Smooth muscle cell (in vitro differentiated cells): Measurements from ENCODE around the gene HSPB3. TPM values are rescaled to one million over a fixed set of nuclear protein-coding genes. Genes with fewer than 3 reads are reported as not detected.
"Not testable (repeated sequence)": the region's sequence is repeated elsewhere in the genome, so short reads cannot be mapped to it uniquely, and the experiment has no call there.

Experiments used
- DNase-seq: peaks from one replicate; lab custom pipeline; 2025; ENCODE audit not compliant: unreplicated experiment; lab: John Stamatoyannopoulos, UW
- H2AFZ ChIP-seq: fragments of 200-600 bp; sonication (generic); 2 replicates; pipeline ENCODE4 v1.6.0; 2016; ENCODE audit warnings: antibody characterized with exemption, low read depth, mild to moderate bottlenecking
- H3F3A ChIP-seq: fragments of 200-600 bp; sonication (generic); 2 replicates; pipeline ENCODE4 v1.6.0; 2017; ENCODE audit warnings: antibody characterized with exemption, low read depth
- H3K27ac ChIP-seq: fragments of 200-600 bp; sonication (generic); 2 replicates; pipeline ENCODE4 v1.5.1; 2016; ENCODE audit warnings: low read depth, mild to moderate bottlenecking
- H3K27me3 ChIP-seq: fragments of 200-600 bp; sonication (generic); 2 replicates; pipeline ENCODE4 v1.6.1; 2016; ENCODE audit warnings: low read depth, mild to moderate bottlenecking
- H3K36me3 ChIP-seq: fragments of 200-600 bp; sonication (generic); 2 replicates; pipeline ENCODE4 v1.5.1; 2016; ENCODE audit warnings: low read depth
- H3K4me1 ChIP-seq: fragments of 200-600 bp; sonication (generic); 2 replicates; pipeline ENCODE4 v1.5.1; 2016; ENCODE audit warnings: low read depth
- H3K4me2 ChIP-seq: fragments of 200-600 bp; sonication (generic); 2 replicates; pipeline ENCODE4 v1.6.0; 2016; ENCODE audit warnings: mild to moderate bottlenecking
- H3K4me3 ChIP-seq: fragments of 200-600 bp; sonication (generic); 2 replicates; pipeline ENCODE4 v1.5.1; 2016; ENCODE audit warnings: mild to moderate bottlenecking
- H3K79me2 ChIP-seq: fragments of 200-600 bp; sonication (generic); 2 replicates; pipeline ENCODE4 v1.6.0; 2016; ENCODE audit warnings: low read depth, mild to moderate bottlenecking
- H3K9ac ChIP-seq: fragments of 200-600 bp; sonication (generic); 2 replicates; pipeline ENCODE4 v1.6.0; 2016; ENCODE audit warnings: low read depth
- H3K9me3 ChIP-seq: fragments of 200-600 bp; sonication (generic); replicated peaks from 2 replicates; pipeline ENCODE4 v1.5.1; 2016; ENCODE audit warnings: low read depth
- H4K20me1 ChIP-seq: fragments of 200-600 bp; sonication (generic); 2 replicates; pipeline ENCODE4 v1.6.0; 2016; ENCODE audit warnings: low read depth
- CTCF ChIP-seq: fragments of 200-600 bp; sonication (generic); IDR thresholded peaks from 2 replicates; pipeline ENCODE4 v1.5.1; 2017; ENCODE audit warnings: borderline replicate concordance, mild to moderate bottlenecking, antibody characterized with exemption; ENCODE audit not compliant: insufficient read depth, poor library complexity, severe bottlenecking
- WGBS: methylation state at CpG from one replicate; pipeline ENCODE4 v1.1.7; 2016; ENCODE audit warnings: low lambda C conversion rate; 5-methylcytosine and 5-hydroxymethylcytosine counted together
- polyA plus RNA-seq: library from polyadenylated mRNA; unstranded; fragments of >200 nt; fragmentation: Nextera tagmentation; extraction: Ambion mirVana; gene quantifications from 2 replicates; pipeline ENCODE4 v1.2.1, GENCODE V29; 2016
- total RNA-seq: library from RNA; depleted of rRNA; stranded (reverse); fragments of >200 nt; gene quantifications from 2 replicates; pipeline ENCODE4 v1.2.3, GENCODE V29; 2014

Gene HSPB3
- total and polyA plus RNA-seq, 2 experiments from 2014 or later = 1.5 to 5.5 TPM

GRCh38 chr5:54477941-54478478 lies 22.5 kb downstream of the HSPB3 start:
- Histone ChIP-seq H3K36me3 (no peaks in the 10 kb centered on the region), H3K27ac (no peak overlapping the region), H3K9ac (no peak overlapping the region), H3F3A (no peaks in the 10 kb centered on the region), H3K9me3 (no peaks in the 10 kb centered on the region), H3K79me2 (no peaks in the 10 kb centered on the region), H3K4me3 (no peak overlapping the region), H3K4me1 (no peaks in the 10 kb centered on the region), H3K27me3 (no peaks in the 10 kb centered on the region), H3K4me2 (no peak overlapping the region), H4K20me1 (no peaks in the 10 kb centered on the region), H2AFZ (no peak overlapping the region)
- 90% methylated on average over 1 of the region's 1 CpG for WGBS
- no peak for TF ChIP-seq CTCF
- DNase-seq = no peak

- H3K79me2 ChIP-seq = no peaks in the 10 kb centered on the region
- no peak overlapping the region for H3K4me3 ChIP-seq
- H3K36me3 ChIP-seq = no peaks in the 10 kb centered on the region
- H3K9ac ChIP-seq = no peak overlapping the region
- H3K27ac ChIP-seq = no peak overlapping the region
- DNase-seq = no peak
- H3K4me2 ChIP-seq = no peak overlapping the region
- H3F3A ChIP-seq = no peaks in the 10 kb centered on the region
- no peak for TF ChIP-seq CTCF
- H3K27me3 ChIP-seq = no peaks in the 10 kb centered on the region
- no peak overlapping the region for H2AFZ ChIP-seq
- H3K9me3 ChIP-seq = no peaks in the 10 kb centered on the region
- H4K20me1 ChIP-seq = no peaks in the 10 kb centered on the region
- no peaks in the 10 kb centered on the region for H3K4me1 ChIP-seq
Measured at GRCh38 chr5:54480296-54480695, 24.8 kb downstream of the HSPB3 start.

GRCh38 chr5:54484219-54484894 lies 28.9 kb downstream of the HSPB3 start:
- TF ChIP-seq CTCF = no peak
- H3K79me2 ChIP-seq = no peaks in the 10 kb centered on the region
- H3F3A ChIP-seq = no peaks in the 10 kb centered on the region
- H4K20me1 ChIP-seq = no peaks in the 10 kb centered on the region
- no peaks in the 10 kb centered on the region for H3K4me1 ChIP-seq
- H3K36me3 ChIP-seq = no peaks in the 10 kb centered on the region
- no peak overlapping the region for H2AFZ ChIP-seq
- H3K9ac ChIP-seq = no peak overlapping the region
- H3K9me3 ChIP-seq = no peaks in the 10 kb centered on the region
- H3K4me2 ChIP-seq = no peak overlapping the region
- H3K27ac ChIP-seq = no peak overlapping the region
- no peak overlapping the region for H3K4me3 ChIP-seq
- DNase-seq = no peak
- H3K27me3 ChIP-seq = no peaks in the 10 kb centered on the region
- 88% methylated on average over 5 of the region's 5 CpGs for WGBS

- not testable (repeated sequence) for H3K27me3 ChIP-seq, H3K9me3 ChIP-seq, H3K4me1 ChIP-seq, H3K36me3 ChIP-seq, H3F3A ChIP-seq, DNase-seq, H3K4me2 ChIP-seq, H3K4me3 ChIP-seq, H2AFZ ChIP-seq, H3K9ac ChIP-seq, H3K79me2 ChIP-seq, H4K20me1 ChIP-seq, H3K27ac ChIP-seq
Measured at GRCh38 chr5:54485659-54486058, 30.2 kb downstream of the HSPB3 start.

- H3K27ac ChIP-seq, H3K9me3 ChIP-seq, H3K4me2 ChIP-seq, H3K79me2 ChIP-seq, H2AFZ ChIP-seq, H3K36me3 ChIP-seq, H3F3A ChIP-seq, H4K20me1 ChIP-seq, H3K4me1 ChIP-seq, H3K27me3 ChIP-seq, DNase-seq, H3K9ac ChIP-seq, H3K4me3 ChIP-seq: not testable (repeated sequence)
- WGBS = 28% methylated on average over 2 of the region's 2 CpGs
Measured at GRCh38 chr5:54489648-54489979, 34.1 kb downstream of the HSPB3 start.
